ENCODE results near the gene STXBP6. TPM values are rescaled to one million over a fixed set of nuclear protein-coding genes. Genes with fewer than 3 reads are reported as not detected.

The STXBP6 gene
- polyA plus RNA-seq, 1 donor from 2014 or later: not detected

GRCh38 chr14:24879661-24880386 lies 170.1 kb downstream of the STXBP6 start:
- no peak overlapping the region for H3K4me3 Mint-ChIP-seq
- H3K27me3 Mint-ChIP-seq: peaks cover 5% of the 10 kb centered on the region
- H3K36me3 Mint-ChIP-seq: no peaks in the 10 kb centered on the region
- peaks cover 0 to 2% (median 0%) of the 10 kb centered on the region in 3 donors for H3K9me3 Mint-ChIP-seq
- H3K27ac Mint-ChIP-seq: no peak overlapping the region
- H3K4me1 Mint-ChIP-seq: no peaks in the 10 kb centered on the region

GRCh38 chr14:24876996-24877395 lies 173.0 kb downstream of the STXBP6 start:
- Mint-ChIP-seq H3K9me3 (peaks cover 0 to 2% (median 0%) of the 10 kb centered on the region in 3 donors), H3K27ac (no peak overlapping the region), H3K27me3 (peaks cover 6% of the 10 kb centered on the region), H3K36me3 (no peaks in the 10 kb centered on the region), H3K4me1 (no peaks in the 10 kb centered on the region), H3K4me3 (no peak overlapping the region)

- no peaks in the 10 kb centered on the region for H3K4me1 Mint-ChIP-seq
- H3K27me3 Mint-ChIP-seq: peaks cover 6% of the 10 kb centered on the region
- H3K9me3 Mint-ChIP-seq: no peaks in the 10 kb centered on the region
- H3K4me3 Mint-ChIP-seq: no peak overlapping the region
- H3K36me3 Mint-ChIP-seq: no peaks in the 10 kb centered on the region
- no peak overlapping the region for H3K27ac Mint-ChIP-seq
These were observed 173.7 kb downstream of the STXBP6 start for GRCh38 chr14:24875991-24876878.

GRCh38 chr14:24875203-24875838 lies 174.6 kb downstream of the STXBP6 start:
- H3K4me3 Mint-ChIP-seq: no peak overlapping the region
- H3K36me3 Mint-ChIP-seq: no peaks in the 10 kb centered on the region
- no peaks in the 10 kb centered on the region for H3K4me1 Mint-ChIP-seq
- peaks cover 9% of the 10 kb centered on the region for H3K27me3 Mint-ChIP-seq
- H3K27ac Mint-ChIP-seq: no peak overlapping the region
- no peaks in the 10 kb centered on the region for H3K9me3 Mint-ChIP-seq

- no peaks in the 10 kb centered on the region for H3K4me1 Mint-ChIP-seq
- H3K9me3 Mint-ChIP-seq: no peaks in the 10 kb centered on the region
- H3K4me3 Mint-ChIP-seq: no peak overlapping the region
- H3K27me3 Mint-ChIP-seq: peaks cover 9% of the 10 kb centered on the region
- H3K27ac Mint-ChIP-seq: no peak overlapping the region
- H3K36me3 Mint-ChIP-seq: no peaks in the 10 kb centered on the region
These were observed 175.3 kb downstream of the STXBP6 start for GRCh38 chr14:24874514-24875202.

GRCh38 chr14:24873551-24873950 lies 176.4 kb downstream of the STXBP6 start:
- Mint-ChIP-seq H3K4me1 (no peaks in the 10 kb centered on the region), H3K27me3 (peaks cover 9% of the 10 kb centered on the region), H3K27ac (no peak overlapping the region), H3K9me3 (no peaks in the 10 kb centered on the region), H3K36me3 (no peaks in the 10 kb centered on the region), H3K4me3 (no peak overlapping the region)

GRCh38 chr14:24870949-24871701 lies 178.8 kb downstream of the STXBP6 start:
- Mint-ChIP-seq H3K4me1 (no peaks in the 10 kb centered on the region), H3K4me3 (no peak overlapping the region), H3K27me3 (peaks cover 6% of the 10 kb centered on the region), H3K9me3 (peaks cover 0 to 1% (median 0%) of the 10 kb centered on the region in 3 donors), H3K36me3 (no peaks in the 10 kb centered on the region), H3K27ac (no peak overlapping the region)

- Mint-ChIP-seq H3K27ac (no peak overlapping the region), H3K27me3 (peaks cover 3% of the 10 kb centered on the region), H3K36me3 (no peaks in the 10 kb centered on the region), H3K9me3 (peaks cover 0 to 1% (median 0%) of the 10 kb centered on the region in 3 donors), H3K4me1 (peaks cover 2 to 6% (median 4%) of the 10 kb centered on the region in 3 donors), H3K4me3 (no peak overlapping the region)
These were observed 181.6 kb downstream of the STXBP6 start for GRCh38 chr14:24868389-24868788.

GRCh38 chr14:24866067-24866639 lies 183.8 kb downstream of the STXBP6 start:
- peaks cover 2% of the 10 kb centered on the region for H3K27me3 Mint-ChIP-seq
- H3K36me3 Mint-ChIP-seq: no peaks in the 10 kb centered on the region
- H3K9me3 Mint-ChIP-seq: peaks cover 0 to 1% (median 0%) of the 10 kb centered on the region in 3 donors
- H3K4me1 Mint-ChIP-seq: peaks cover 2 to 6% (median 4%) of the 10 kb centered on the region in 3 donors
- no peak overlapping the region for H3K4me3 Mint-ChIP-seq
- no peak overlapping the region for H3K27ac Mint-ChIP-seq

GRCh38 chr14:24863968-24864684 lies 185.8 kb downstream of the STXBP6 start:
- Mint-ChIP-seq H3K9me3 (peaks cover 0 to 1% (median 0%) of the 10 kb centered on the region in 3 donors), H3K36me3 (no peaks in the 10 kb centered on the region), H3K4me1 (peaks cover 2 to 6% (median 4%) of the 10 kb centered on the region in 3 donors), H3K27ac (no peak overlapping the region), H3K4me3 (no peak overlapping the region), H3K27me3 (no peaks in the 10 kb centered on the region)

GRCh38 chr14:24861083-24861630 lies 188.8 kb downstream of the STXBP6 start:
- Mint-ChIP-seq H3K36me3 (no peaks in the 10 kb centered on the region), H3K4me1 (peaks cover 2 to 6% (median 4%) of the 10 kb centered on the region in 3 donors), H3K9me3 (no peaks in the 10 kb centered on the region), H3K27ac (no peak overlapping the region), H3K27me3 (peaks cover 3% of the 10 kb centered on the region), H3K4me3 (no peak overlapping the region)

GRCh38 chr14:24859559-24859958 lies 190.4 kb downstream of the STXBP6 start:
- peaks cover 4% of the 10 kb centered on the region for H3K27me3 Mint-ChIP-seq
- H3K27ac Mint-ChIP-seq: no peak overlapping the region
- no peaks in the 10 kb centered on the region for H3K9me3 Mint-ChIP-seq
- no peak overlapping the region for H3K4me3 Mint-ChIP-seq
- H3K4me1 Mint-ChIP-seq: peaks cover 2 to 6% (median 4%) of the 10 kb centered on the region in 3 donors
- H3K36me3 Mint-ChIP-seq: no peaks in the 10 kb centered on the region

- Mint-ChIP-seq H3K4me1 (no peaks in the 10 kb centered on the region), H3K27ac (no peak overlapping the region), H3K4me3 (no peak overlapping the region), H3K9me3 (no peaks in the 10 kb centered on the region), H3K27me3 (peaks cover 4% of the 10 kb centered on the region), H3K36me3 (no peaks in the 10 kb centered on the region)
These were observed 191.3 kb downstream of the STXBP6 start for GRCh38 chr14:24858684-24859083.
